NCI-H2029 treated with DMSO at 0.1 percent for 48 hours (cell line): Measurements from ENCODE around the gene HRK.
"Not testable (repeated sequence)": the region's sequence is repeated elsewhere in the genome, so short reads cannot be mapped to it uniquely, and the experiment has no call there.

Experiments
- DNase-seq: peaks from one replicate; lab custom pipeline; 2025; lab: John Stamatoyannopoulos, UW

The HRK gene

DNA sequence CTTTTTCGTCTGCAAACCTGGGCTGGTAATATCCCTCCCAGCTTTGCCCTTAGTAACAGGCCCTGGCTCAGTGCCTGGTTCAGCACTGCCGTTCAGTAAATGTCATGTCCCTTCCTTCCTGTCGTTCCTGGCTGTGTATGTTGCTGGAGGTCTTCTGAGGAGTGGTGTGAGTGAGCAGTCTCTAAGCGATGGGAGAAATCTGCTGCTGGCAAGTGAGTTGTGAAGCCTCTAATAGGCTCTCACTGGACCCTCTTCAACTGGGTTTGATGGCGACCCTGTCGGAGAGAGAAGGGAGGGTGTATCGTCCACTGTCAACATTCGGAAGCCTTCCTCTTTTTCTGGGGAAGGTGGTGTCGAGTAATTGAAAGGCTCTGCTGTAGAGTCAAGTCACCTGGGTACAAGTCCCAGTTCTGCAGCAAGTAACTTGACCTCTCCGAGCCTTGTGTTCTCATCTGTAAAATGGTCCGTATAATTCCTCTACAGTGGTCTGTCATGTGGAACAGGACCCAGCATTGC lies 62.8 kb downstream of the HRK start:
- DNase-seq = peak; percentile 7

DNA sequence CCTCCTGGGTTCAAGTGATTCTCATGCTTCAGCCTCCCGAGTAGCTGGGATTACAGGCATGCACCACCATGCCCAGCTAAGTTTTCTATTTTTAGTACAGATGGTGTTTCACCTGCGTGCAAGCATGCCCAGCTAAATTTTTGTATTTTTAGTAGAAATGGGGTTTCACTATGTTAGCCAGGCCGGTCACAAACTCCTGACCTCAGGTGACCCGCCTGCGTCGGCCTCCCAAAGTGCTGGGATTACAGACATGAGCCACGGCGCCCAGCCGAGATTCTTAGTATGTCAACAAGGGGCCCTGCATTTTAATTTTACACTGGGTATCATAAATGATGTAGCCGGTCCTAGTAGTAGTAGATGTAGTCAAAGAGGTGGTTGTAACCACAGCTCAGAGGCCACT lies 66.5 kb downstream of the HRK start:
- not testable (repeated sequence) for DNase-seq

- DNase-seq = peak; percentile 37
These were observed 67.8 kb downstream of the HRK start for GRCh38 chr12:116813271-116814041.

GRCh38 chr12:116812238-116812637 lies 69.0 kb downstream of the HRK start:
- no peak for DNase-seq

DNA sequence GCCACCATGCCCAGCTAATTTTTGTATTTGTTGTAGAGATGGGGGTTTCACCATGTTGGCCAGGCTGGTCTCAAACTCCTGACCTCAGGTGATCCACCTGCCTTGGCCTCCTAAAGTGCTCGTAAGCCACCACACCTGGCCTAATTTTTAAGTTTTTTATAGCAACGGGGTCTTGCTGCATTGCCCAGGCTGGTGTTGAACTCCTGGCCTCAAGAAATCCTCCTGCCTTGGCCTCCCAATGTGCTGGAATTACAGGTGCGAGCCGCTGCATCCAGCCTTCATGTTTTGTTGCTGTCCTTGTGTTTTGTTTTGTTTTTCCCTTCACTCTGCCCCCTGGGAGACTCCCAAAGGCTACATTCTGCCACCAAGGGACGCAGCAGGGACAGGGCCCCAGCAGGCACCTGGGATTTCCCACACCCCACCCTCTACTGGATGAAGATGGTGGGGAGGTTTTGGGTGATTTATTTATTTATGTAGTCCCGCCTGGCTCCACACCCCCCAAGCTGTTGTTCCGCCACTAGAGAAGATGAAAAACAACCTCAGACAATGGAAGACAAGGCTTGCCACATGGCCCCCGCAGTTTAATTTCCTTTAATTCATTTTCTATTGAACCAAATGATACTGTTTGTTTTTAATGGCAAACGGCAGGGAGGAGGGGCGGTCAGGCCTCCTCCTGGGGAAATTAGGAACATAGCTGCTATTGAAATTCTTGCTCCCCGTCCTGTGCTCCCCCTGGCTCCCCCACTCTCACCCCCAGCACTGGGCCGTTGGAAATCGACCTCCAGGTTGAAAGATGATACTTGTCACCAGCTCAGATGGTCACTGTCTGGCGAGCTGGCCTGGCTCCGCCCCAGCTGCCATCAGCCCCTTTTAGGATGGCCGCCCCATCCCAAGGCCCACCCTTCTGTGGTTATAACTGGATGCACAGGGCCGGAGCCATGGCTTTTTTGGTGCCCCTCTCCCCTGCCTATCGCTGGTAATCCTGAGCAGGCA lies 72.8 kb downstream of the HRK start:
- DNase-seq = no peak

DNA sequence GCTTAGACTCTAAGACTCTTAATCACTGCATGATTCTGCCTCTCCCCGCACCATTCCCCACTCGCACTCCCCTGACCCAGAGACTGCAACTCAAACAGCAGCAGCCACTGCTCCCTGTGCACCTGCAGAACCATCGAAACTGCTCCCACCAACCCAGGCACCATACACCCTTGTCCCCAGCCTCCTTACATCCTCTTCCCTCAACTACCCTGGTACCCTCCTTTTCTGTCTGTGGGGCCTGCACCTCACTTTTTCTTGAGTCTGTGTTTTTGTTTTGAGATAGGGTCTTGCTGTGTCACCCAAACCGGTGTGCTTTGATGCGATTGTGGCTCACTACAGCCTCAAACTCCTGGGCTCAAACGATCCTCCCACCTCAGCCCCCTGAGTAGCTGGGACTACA lies 73.7 kb downstream of the HRK start:
- no peak for DNase-seq

GRCh38 chr12:116806845-116807440 lies 74.3 kb downstream of the HRK start:
- DNase-seq = no peak
